ENCODE results near the gene CYP1A1.

- TF ChIP-seq CBX3 (IDR thresholded peaks at IDR 0.05; ENCODE audit: borderline replicate concordance in 1 of 2, low read length in 2 of 2) (no peak), FOXK2 (conservative IDR thresholded peaks at IDR 0.05 in 1 of 2, IDR thresholded peaks at IDR 0.05 in 1 of 2; ENCODE audit: low read depth in 2 of 2) (no peak), FOXA1 (IDR thresholded peaks at IDR 0.05; ENCODE audit: borderline replicate concordance) (no peak), ATF3 (IDR thresholded peaks at IDR 0.05) (no peak), ATF3 (CRISPR knock-in tag; conservative IDR thresholded peaks at IDR 0.05) (no peak), PML (IDR thresholded peaks at IDR 0.05; ENCODE audit: low read length) (no peak), SMC3 (conservative IDR thresholded peaks at IDR 0.05; ENCODE audit: insufficient read depth, low read depth, low read length) (no peak), KAT7 (CRISPR knock-in tag; IDR thresholded peaks at IDR 0.05; ENCODE audit: borderline replicate concordance) (no peak)
These were observed 42.1 kb upstream of the CYP1A1 start for GRCh38 chr15:74767167-74768098.
